RWPE2 (cell line): ENCODE data around the gene HSD17B12.

Experiments
- ATAC-seq: fragments of 200-7000 bp; cut with Tn5 transposase; 3 replicates; pipeline ENCODE4 v1.9.1; 2021; ENCODE audit warnings: low read depth
- DNase-seq: peaks from one replicate; pipeline ENCODE4 v3.0.0-alpha.2; 2020; ENCODE audit warnings: low spot score
- H3K27ac ChIP-seq: fragments of 450-650 bp; 2 replicates; pipeline ENCODE4 v1.5.1; 2017; ENCODE audit warnings: mild to moderate bottlenecking; ENCODE audit not compliant: poor library complexity, severe bottlenecking
- H3K27me3 ChIP-seq: fragments of 250-450 bp; sonication (Bioruptor Pico); 2 replicates; pipeline ENCODE4 v1.5.1; 2021; ENCODE audit warnings: mild to moderate bottlenecking, moderate library complexity; ENCODE audit not compliant: insufficient read depth, poor library complexity, severe bottlenecking
- H3K36me3 ChIP-seq: fragments of 250-450 bp; sonication (Bioruptor Pico); 2 replicates; pipeline ENCODE4 v1.5.1; 2020; ENCODE audit warnings: low read depth, mild to moderate bottlenecking, moderate library complexity
- H3K4me1 ChIP-seq: fragments of 250-450 bp; sonication (Bioruptor Pico); 2 replicates; pipeline ENCODE4 v1.5.1; 2021; ENCODE audit warnings: mild to moderate bottlenecking, moderate library complexity; ENCODE audit not compliant: insufficient read depth, poor library complexity, severe bottlenecking
- H3K4me3 ChIP-seq: fragments of 250-450 bp; sonication (Bioruptor Pico); 2 replicates; pipeline ENCODE4 v1.5.1; 2021; ENCODE audit warnings: mild to moderate bottlenecking, moderate library complexity; ENCODE audit not compliant: severe bottlenecking
- H3K9me3 ChIP-seq: fragments of 250-450 bp; sonication (Bioruptor Pico); 2 replicates; pipeline ENCODE4 v1.5.1; 2021; ENCODE audit warnings: mild to moderate bottlenecking, moderate library complexity; ENCODE audit not compliant: severe bottlenecking
- CTCF ChIP-seq: fragments of 450-650 bp; IDR thresholded peaks from one replicate; pipeline ENCODE4 v1.5.1; 2017; ENCODE audit warnings: mild to moderate bottlenecking, moderate library complexity; ENCODE audit not compliant: poor library complexity, severe bottlenecking

The HSD17B12 gene

GRCh38 chr11:43866969-43867368 is 186.4 kb downstream of the HSD17B12 start:
- Histone ChIP-seq H3K27me3 (no peaks in the 10 kb centered on the region), H3K36me3 (no peaks in the 10 kb centered on the region), H3K9me3 (no peaks in the 10 kb centered on the region), H3K27ac (no peak overlapping the region), H3K4me1 (peaks cover 7% of the 10 kb centered on the region), H3K4me3 (no peak overlapping the region)
- no peak for TF ChIP-seq CTCF
- DNase-seq (no peak), ATAC-seq (no peak)

GRCh38 chr11:43868852-43869567 is 188.5 kb downstream of the HSD17B12 start:
- Histone ChIP-seq H3K4me1 (peaks cover 7% of the 10 kb centered on the region), H3K27me3 (no peaks in the 10 kb centered on the region), H3K4me3 (no peak overlapping the region), H3K9me3 (no peaks in the 10 kb centered on the region), H3K36me3 (no peaks in the 10 kb centered on the region), H3K27ac (no peak overlapping the region)
- ATAC-seq (peak; percentile 96), DNase-seq (no peak)
- TF ChIP-seq CTCF, result no peak

- no peaks in the 10 kb centered on the region for H3K9me3 ChIP-seq
- no peak overlapping the region for H3K27ac ChIP-seq
- H3K4me3 ChIP-seq, result no peak overlapping the region
- H3K36me3 ChIP-seq, result no peaks in the 10 kb centered on the region
- H3K27me3 ChIP-seq, result no peaks in the 10 kb centered on the region
- no peak for TF ChIP-seq CTCF
- DNase-seq (no peak), ATAC-seq (no peak)
- H3K4me1 ChIP-seq, result peaks cover 7% of the 10 kb centered on the region
Measured at GRCh38 chr11:43871051-43871450, 190.5 kb downstream of the HSD17B12 start.

GRCh38 chr11:43872995-43873394 is 192.5 kb downstream of the HSD17B12 start:
- Histone ChIP-seq H3K36me3 (no peaks in the 10 kb centered on the region), H3K9me3 (no peaks in the 10 kb centered on the region), H3K4me3 (no peak overlapping the region), H3K27ac (no peak overlapping the region), H3K4me1 (peaks cover 7% of the 10 kb centered on the region), H3K27me3 (no peaks in the 10 kb centered on the region)
- ATAC-seq (no peak), DNase-seq (no peak)
- TF ChIP-seq CTCF, result no peak

- DNase-seq, result no peak
- Histone ChIP-seq H3K9me3 (no peaks in the 10 kb centered on the region), H3K4me1 (peaks cover 5% of the 10 kb centered on the region), H3K36me3 (no peaks in the 10 kb centered on the region), H3K27ac (no peak overlapping the region), H3K27me3 (no peaks in the 10 kb centered on the region), H3K4me3 (no peak overlapping the region)
- no peak for ATAC-seq
- no peak for TF ChIP-seq CTCF
Measured at GRCh38 chr11:43874078-43874477, 193.5 kb downstream of the HSD17B12 start.
